HG02588 (cell line): ENCODE measurements around the gene MEAK7.

Experiments used
- ATAC-seq: cut with Tn5 transposase; IDR thresholded peaks from one replicate; pipeline ENCODE4 v1.9.1; 2021; ENCODE audit warnings: mild to moderate bottlenecking, moderate library complexity; ENCODE audit not compliant: unreplicated experiment

The MEAK7 gene

DNA sequence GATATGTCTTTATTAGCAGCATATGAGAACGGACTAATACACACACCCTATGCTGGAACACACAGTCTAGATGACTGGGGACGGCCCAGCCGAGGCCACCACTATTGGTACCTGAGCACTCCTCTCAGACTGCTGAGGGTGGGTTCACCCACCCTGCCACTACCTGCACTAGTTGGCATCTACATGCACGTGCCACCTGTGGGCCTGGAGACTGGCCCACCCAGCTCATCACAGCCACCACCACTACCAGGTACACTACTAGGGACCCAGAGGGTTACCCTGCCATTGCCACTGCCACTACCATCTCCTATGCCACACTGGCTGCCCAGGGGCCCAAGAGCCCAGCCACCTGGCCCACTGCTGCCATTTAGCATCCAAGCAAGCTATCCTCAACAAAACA is 32.5 kb downstream of the MEAK7 start:
- no peak for ATAC-seq

DNA sequence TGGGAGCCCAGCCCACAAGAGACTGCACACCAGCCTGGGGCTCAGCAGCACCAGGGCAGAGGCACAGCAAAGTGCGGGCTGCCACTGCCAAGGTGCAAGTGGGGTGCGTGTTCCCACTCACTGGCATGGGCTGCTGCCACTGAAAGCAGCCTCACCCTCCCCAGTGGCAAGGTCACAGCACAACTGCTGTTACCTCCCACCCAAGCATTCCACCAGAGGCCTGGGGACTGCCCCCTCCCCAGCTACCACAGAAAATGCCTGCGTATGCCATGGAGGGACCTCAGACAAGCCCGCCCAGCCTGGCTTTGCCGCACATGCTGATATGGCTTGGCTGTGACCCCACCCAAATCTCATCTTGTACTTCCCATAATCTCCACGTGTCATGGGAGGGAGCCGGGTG is 33.1 kb downstream of the MEAK7 start:
- ATAC-seq = no peak

DNA sequence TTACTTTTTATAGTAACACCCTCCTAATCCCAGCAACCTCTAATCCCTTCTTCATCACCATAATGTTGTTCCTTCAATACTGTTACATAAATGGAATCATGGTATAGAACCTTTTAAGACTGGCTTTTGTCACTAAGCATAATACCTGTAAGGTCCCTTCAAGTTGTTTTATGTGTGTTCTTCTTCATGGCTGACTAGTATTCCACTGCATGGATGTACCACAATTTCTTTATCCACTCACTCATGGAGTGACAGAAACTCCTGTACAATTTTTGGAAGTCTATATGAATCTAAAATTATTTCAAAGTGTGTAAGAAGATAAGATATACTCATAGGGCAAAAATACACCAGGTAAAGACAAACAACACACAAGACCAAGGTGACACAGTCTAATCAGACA is 36.8 kb downstream of the MEAK7 start:
- ATAC-seq = no peak

DNA sequence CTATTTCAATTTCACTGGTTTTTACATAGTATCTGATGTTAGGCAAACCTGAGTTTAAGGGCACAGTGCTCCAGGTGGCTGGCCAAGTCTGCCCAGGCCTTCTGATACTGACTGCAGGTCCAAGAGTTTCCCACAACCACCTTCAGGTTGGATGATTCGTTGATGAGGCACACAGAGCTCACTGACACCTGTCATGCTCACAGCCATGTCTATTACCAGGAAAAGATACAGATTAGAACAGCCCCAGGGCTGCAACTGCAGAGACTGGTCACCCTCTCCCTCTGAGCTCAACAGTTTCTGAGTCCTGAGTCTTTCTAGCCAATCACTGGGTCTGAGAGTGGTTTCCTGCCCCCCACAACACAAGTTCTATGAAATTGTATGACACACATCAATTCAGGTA is 37.2 kb downstream of the MEAK7 start:
- ATAC-seq = no peak

DNA sequence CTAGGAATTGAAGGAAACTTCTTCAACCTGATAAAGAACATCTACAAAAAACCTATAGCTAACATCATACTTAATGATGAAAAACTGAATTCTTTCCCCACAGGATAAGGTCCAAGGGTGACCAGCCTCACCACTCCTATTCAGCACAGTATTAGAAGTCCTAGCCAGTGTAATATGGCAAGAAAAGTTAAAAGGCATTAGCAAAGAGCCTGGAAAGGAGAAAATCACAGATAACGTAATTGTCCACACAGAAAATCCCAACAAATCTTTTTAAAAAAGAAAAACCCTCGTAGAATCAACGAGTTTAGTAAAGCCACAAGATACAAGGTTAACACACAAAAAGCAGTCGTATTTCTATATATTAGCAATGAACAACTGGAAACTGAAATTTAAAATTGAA is 37.8 kb downstream of the MEAK7 start:
- no peak for ATAC-seq

DNA sequence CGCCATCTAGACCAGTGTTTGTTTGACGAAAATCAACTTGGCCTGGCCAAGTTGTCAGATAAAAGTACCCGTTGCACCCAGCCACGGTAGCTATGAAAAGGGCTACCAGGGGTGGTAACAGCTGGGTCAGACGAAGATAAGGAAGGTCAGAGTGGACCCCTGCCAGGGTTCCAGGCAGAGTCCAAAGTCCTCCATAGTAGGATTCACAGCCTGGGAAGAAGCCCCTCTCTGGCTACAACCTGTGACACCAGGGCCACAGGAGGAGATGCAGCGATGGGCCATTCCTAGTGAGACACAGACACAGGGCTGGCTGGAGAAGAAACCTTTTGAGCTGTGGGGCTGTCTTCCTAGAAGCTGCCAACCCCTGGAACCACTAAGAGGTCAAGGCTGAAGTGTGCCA is 39.3 kb downstream of the MEAK7 start:
- ATAC-seq = no peak

DNA sequence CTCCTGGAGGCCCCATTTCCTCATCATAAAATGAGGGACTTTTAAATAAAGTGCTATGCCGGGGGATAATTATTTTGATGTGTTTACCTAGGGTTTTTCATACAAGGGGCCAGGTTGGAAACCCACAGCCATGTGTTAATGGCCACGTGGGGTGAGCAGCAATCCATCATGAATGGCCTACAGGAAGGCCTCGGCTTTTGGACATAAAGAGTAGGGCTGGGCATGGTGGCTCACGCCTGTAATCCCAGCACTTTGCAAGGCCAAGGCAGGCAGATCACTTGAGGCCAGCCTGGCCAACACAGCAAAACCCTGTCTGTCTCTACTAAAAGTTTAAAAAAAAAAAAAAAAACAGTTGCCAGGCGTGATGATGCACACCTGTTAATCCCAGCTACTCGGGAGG is 40.3 kb downstream of the MEAK7 start:
- ATAC-seq = no peak

DNA sequence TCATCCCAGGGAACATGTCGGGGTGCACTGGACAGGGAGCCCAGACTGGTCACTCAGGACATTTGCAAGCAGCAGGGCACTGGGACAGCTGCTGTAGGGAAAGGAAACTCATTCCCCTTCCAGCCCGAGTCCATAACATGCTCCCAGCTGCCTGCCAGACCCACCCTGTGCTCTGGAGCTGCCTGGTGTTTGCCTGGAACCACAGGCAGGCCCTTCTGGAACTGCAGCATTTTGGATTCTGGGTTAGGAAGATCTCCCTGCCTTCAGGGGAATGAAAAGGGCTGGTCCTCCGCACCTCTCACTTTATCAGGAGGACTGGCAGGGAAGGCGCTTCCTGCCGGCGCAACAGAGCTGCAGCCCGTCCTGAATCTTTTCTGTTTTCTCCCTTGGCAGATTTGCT is 41.2 kb downstream of the MEAK7 start:
- ATAC-seq = no peak

DNA sequence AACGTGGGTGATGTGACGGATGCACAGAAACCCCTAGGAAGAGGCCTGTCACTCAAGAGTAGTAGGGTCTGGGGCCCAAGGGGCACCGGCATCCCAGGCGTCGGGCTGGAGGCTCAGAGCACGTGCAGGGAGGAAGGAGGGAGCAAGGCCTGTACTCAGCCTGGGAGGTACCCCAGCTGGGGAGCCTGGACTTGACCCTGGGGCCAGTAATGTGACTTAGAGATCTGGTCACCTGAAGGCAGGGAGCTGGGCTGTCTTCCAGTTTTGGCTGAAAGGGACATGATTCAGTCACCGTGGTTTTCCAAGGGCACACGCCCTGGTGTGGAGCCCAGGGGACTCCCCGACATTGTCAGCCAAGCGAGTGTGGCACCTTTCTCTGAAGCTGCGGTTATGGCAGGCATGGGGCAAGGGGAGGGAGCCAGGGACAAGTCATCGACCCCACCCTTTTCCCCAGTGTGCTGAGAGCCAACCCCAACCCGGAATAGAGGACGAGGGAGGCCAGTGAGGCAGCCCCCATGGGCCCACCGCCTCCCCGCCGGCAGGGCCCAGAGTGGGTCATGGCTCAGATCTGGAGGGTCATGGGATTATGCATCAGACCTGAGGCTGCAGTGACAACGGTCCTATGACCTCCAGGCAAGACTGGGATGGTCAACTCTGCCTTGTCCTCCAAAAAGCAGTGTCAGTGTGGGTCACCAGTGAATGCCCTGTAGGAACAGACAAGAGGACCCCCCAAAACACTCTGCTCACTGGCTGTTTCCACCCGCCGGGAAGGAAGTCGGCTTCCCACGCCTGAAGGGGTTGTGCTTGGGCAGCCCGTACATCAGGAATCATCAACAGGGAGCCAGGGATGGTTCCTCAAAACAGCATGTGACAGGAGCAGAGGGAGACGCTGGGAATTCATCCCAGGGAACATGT is 41.9 kb downstream of the MEAK7 start:
- ATAC-seq = no peak

DNA sequence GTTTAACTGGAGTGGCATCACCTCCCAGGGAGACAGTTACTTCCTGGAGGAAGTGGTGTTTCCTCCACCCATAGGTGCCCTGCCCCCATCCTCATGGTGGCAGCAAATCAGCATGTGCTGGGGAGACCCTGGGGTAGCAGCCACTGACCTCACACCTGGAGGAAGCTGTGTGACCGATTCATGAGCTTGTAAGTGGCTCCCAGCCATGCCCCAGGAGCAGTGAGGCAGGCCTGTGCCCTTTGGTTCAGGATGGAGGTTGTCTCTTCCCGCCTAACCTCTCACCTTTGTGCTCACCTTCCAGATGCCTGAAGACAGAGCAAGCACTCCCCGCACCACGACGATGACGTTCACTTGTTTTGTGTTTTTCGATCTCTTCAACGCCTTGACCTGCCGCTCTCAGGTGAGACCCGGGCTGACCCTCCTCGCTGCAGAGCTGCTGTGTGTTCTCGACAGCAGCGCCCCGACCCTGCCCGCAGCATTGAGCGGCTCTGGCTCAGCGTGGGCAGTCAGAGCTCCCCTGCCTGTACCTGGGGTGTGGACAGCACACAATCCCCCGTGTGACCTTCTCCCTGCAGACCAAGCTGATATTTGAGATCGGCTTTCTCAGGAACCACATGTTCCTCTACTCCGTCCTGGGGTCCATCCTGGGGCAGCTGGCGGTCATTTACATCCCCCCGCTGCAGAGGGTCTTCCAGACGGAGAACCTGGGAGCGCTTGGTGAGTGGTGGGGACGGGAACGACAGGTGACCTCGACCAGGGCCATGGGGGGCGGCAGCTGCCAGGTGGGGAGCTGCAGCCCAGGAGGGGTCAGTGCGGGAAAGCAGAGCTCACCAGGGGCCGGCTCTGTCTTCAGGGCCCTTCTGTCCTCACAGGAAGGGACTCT is 42.8 kb downstream of the MEAK7 start:
- ATAC-seq = no peak

DNA sequence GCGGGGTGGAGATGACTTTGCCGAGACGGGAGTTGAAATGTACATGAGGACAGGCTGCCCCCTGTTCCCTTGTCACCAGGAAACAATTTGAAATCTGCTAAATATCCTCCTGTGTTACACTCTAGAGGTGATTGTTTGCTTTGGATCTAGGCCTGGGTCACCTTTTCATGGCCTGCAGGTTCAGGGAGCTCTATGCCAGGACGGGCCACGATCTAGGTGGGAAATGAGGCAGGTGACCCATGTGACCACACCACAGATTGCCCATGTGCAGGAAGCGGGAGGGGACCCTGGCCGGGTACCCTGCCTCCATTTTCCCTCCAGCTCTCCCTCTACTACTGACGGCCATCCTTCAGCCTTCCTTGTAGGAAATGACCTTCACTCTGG is 43.4 kb downstream of the MEAK7 start:
- no peak for ATAC-seq

DNA sequence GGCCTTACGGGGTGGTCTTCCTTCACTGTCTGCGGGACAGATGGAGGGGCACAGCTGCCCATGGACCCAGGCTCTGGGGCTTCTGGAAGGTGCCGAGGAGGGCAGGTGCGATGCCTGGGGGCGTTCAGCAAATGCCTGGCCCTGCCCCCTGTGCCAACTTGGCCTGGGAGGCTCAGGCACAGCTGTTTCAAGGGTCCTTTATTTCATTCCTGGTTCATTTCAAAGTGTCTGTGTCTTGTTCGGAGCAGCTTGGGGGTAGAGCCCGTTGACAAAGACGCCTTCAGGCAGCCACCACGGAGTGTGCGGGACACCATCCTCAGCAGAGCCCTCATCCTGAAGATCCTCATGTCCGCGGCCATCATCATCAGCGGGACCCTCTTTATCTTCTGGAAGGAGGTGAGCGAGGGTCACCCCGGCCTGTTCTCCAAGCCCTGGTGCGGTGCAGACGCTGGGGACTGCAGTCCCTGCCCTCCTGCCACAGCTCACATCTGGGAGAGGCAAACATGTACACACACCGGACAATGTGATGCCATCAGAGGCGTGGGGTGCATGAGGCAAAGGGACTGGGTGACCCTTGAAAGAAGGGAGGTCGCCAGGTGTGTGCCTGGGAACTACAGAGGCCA is 43.9 kb downstream of the MEAK7 start:
- no peak for ATAC-seq

DNA sequence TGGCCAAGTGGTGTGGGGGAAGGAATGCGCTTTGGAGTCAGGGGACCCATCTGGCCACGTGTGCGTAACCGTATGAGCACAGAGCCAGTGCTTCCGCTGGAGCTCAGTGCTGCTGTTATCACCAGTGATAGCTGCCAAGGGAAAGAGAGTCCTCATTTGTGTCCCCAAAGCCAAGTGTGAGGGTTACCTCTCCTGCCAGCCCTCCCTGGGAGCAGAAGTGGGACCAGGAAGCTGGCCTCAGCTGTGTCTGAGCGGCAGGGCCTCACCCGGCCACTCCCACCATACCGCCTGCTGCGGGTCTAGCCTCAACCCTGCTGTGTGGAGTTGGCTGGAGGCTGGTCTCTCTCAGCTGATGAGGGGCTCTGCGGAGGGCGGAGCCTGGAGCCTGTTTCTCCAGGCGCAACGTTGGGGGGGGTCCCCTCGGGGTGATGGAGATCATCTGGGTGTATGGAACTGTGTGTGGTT is 44.5 kb downstream of the MEAK7 start:
- no peak for ATAC-seq

DNA sequence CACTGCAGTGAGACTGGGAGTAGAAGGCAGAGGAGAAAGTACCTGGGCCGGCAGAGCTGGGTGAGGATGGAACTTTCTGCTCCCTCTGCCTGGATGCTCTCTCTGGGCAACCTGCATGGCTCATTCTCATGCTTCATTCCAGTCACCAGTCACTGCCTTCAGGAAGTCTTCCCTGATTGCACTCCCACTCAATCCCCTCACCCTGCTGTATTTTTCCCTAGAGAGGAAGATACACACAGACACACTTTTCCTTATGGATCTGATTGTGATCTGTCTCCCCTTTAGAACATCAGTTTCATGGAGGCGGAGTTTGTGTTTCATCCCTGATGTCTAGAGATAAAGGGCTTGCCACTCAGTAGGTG is 44.9 kb downstream of the MEAK7 start:
- ATAC-seq = no peak

DNA sequence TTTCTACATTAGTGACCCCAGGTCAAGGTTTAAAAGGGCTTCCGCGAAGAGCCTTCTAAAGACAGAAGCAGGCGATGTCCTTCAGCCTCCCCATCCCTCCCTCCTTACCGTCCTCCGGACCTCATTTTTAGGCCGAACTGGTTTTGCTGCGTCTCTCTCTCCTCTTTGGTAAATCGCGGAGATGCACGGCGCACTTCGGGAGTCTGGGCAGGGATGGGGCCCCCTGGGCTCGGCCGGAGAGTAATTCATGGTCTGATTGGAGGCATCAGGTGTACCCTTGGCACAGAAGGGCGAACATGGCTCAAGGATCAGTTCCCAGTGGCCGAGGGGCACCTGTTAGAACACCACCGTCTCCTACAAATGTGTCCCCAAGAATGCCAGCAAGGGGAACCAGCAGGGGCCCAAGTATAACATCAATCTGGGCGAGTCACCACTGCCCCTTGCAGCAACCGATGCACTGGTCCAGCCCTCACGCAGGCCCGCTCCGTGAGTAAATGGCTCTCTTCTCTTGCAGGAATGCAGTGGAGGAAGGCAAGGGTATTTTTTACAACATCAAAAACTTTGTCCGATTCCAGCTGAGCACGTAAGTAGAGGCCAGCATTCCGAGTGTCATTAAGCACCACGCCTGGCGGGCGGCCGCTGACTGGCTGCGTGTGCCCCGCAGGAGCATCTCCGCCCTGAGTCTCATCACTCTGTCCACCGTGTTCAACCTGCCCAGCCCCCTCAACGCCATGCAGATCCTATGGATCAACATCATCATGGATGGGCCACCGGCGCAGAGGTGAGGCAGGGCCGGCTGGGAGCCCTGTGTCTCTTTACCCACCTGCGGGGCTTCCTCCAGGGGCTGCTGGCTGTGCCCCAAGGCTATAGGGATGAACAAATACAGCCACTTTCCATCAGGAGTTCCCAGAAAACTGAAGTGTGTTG is 45.6 kb downstream of the MEAK7 start:
- ATAC-seq = no peak

DNA sequence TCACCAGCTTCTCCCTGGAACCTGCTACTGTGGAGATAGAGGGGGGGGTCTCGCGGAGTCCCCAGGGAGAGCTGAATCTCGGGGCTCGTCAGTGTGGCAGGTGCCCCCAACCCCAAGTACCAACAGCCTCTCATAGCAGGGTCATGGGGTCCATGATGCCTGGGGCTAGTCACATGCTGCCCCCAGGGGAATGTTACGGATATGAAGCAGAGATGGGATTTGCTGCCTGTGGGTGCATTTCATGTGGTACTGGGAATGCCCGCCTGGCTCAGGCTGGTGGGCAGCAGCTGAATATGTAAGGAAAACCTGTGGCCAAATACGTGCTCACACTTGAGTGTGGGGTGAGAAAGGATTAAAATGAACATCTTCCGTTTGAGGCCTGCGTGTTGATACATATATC is 49.4 kb downstream of the MEAK7 start:
- no peak for ATAC-seq
